H9 (cell line): ENCODE measurements around the gene KRTAP12-3. TPM values are rescaled to one million over a fixed set of nuclear protein-coding genes. Genes with fewer than 3 reads are reported as not detected.

Experiments
- DNase-seq: peaks from one replicate; pipeline ENCODE4 v3.0.0-alpha.2; 2017
- H2AFZ ChIP-seq: one replicate; pipeline ENCODE4 v1.6.1; 2013; ENCODE audit warnings: mild to moderate bottlenecking, low read length, control low read depth, moderate library complexity
- H2AK5ac ChIP-seq: 2 replicates; pipeline ENCODE4 v1.6.1; 2013; ENCODE audit warnings: low read length, control low read depth, mixed read lengths; ENCODE audit not compliant: insufficient read length
- H2BK120ac ChIP-seq: one replicate; pipeline ENCODE4 v1.6.1; 2013; ENCODE audit warnings: low read depth, mild to moderate bottlenecking, low read length, control low read depth, inconsistent platforms; ENCODE audit not compliant: poor library complexity, severe bottlenecking
- H2BK12ac ChIP-seq: 2 replicates; pipeline ENCODE4 v1.6.1; 2013; ENCODE audit warnings: low read length, control low read depth, mixed read lengths, low read depth; ENCODE audit not compliant: insufficient read length
- H2BK15ac ChIP-seq: 2 replicates; pipeline ENCODE4 v1.6.1; 2013; ENCODE audit warnings: low read depth, low read length, control low read depth
- H2BK20ac ChIP-seq: one replicate; pipeline ENCODE4 v1.6.1; 2013; ENCODE audit warnings: low read depth, mild to moderate bottlenecking, low read length, control low read depth, inconsistent platforms; ENCODE audit not compliant: poor library complexity, severe bottlenecking
- H2BK5ac ChIP-seq: 2 replicates; pipeline ENCODE4 v1.6.1; 2013; ENCODE audit warnings: low read length, control low read depth, mixed read lengths; ENCODE audit not compliant: insufficient read length
- H3K14ac ChIP-seq: 2 replicates; pipeline ENCODE4 v1.6.1; 2013; ENCODE audit warnings: low read length, control low read depth; ENCODE audit not compliant: insufficient read depth
- H3K18ac ChIP-seq: 2 replicates; pipeline ENCODE4 v1.6.1; 2013; ENCODE audit warnings: low read depth, mild to moderate bottlenecking, mixed read lengths, low read length, control low read depth; ENCODE audit not compliant: insufficient read length
- H3K23ac ChIP-seq: 2 replicates; pipeline ENCODE4 v1.6.1; 2013; ENCODE audit warnings: low read length, control low read depth, mixed read lengths, low read depth; ENCODE audit not compliant: insufficient read length
- H3K23me2 ChIP-seq: 2 replicates; pipeline ENCODE4 v1.6.1; 2013; ENCODE audit warnings: low read depth, mild to moderate bottlenecking, mixed read lengths, low read length, control low read depth; ENCODE audit not compliant: insufficient read length, poor library complexity, severe bottlenecking
- H3K27ac ChIP-seq: 2 replicates; pipeline ENCODE4 v1.5.1; 2013; ENCODE audit warnings: low read length, control low read depth, mixed read lengths, low read depth; ENCODE audit not compliant: insufficient read length
- H3K27me3 ChIP-seq: 2 replicates; pipeline ENCODE4 v1.6.1; 2013; ENCODE audit warnings: low read length, control low read depth, inconsistent platforms; ENCODE audit not compliant: insufficient read depth
- H3K4ac ChIP-seq: 2 replicates; pipeline ENCODE4 v1.6.1; 2013; ENCODE audit warnings: low read depth, mild to moderate bottlenecking, control low read depth, inconsistent platforms, low read length, moderate library complexity
- H3K4me1 ChIP-seq: 2 replicates; pipeline ENCODE4 v1.6.1; 2013; ENCODE audit warnings: low read length, control low read depth, inconsistent platforms; ENCODE audit not compliant: insufficient read depth
- H3K4me2 ChIP-seq: 2 replicates; pipeline ENCODE4 v1.6.1; 2013; ENCODE audit warnings: low read length, control low read depth, mixed read lengths; ENCODE audit not compliant: insufficient read length, insufficient read depth
- H3K56ac ChIP-seq: 2 replicates; pipeline ENCODE4 v1.6.1; 2013; ENCODE audit warnings: low read depth, mild to moderate bottlenecking, mixed read lengths, low read length, control low read depth; ENCODE audit not compliant: insufficient read length
- H3K79me1 ChIP-seq: 2 replicates; pipeline ENCODE4 v1.6.1; 2013; ENCODE audit warnings: low read depth, mild to moderate bottlenecking, moderate library complexity, low read length, control low read depth, inconsistent platforms; ENCODE audit not compliant: insufficient read depth, poor library complexity, severe bottlenecking
- H3K79me2 ChIP-seq: 2 replicates; pipeline ENCODE4 v1.6.1; 2013; ENCODE audit warnings: low read length, control low read depth, inconsistent platforms; ENCODE audit not compliant: insufficient read depth
- H3K9ac ChIP-seq: 2 replicates; pipeline ENCODE4 v1.6.1; 2013; ENCODE audit warnings: low read length, control low read depth, mixed read lengths; ENCODE audit not compliant: insufficient read length; ENCODE audit errors: extremely low read depth
- H3K9me3 ChIP-seq: one replicate; pipeline ENCODE4 v1.6.1; 2013; ENCODE audit warnings: low read depth, low read length, inconsistent platforms; ENCODE audit not compliant: control insufficient read depth
- H3T11ph ChIP-seq: one replicate; pipeline ENCODE4 v1.6.1; 2013; ENCODE audit warnings: mild to moderate bottlenecking, low read length, control low read depth, inconsistent platforms
- H4K20me1 ChIP-seq: one replicate; pipeline ENCODE4 v1.6.1; 2013; ENCODE audit not compliant: control insufficient read depth, insufficient read length, insufficient read depth
- H4K5ac ChIP-seq: 2 replicates; pipeline ENCODE4 v1.6.1; 2013; ENCODE audit warnings: low read depth, mild to moderate bottlenecking, mixed read lengths, low read length, control low read depth; ENCODE audit not compliant: insufficient read length
- H4K8ac ChIP-seq: replicated peaks from 2 replicates; pipeline ENCODE4 v1.6.1; 2013; ENCODE audit warnings: low read length, control low read depth, mixed read lengths, low read depth; ENCODE audit not compliant: insufficient read length
- H4K91ac ChIP-seq: 2 replicates; pipeline ENCODE4 v1.6.1; 2013; ENCODE audit warnings: low read depth, mild to moderate bottlenecking, moderate library complexity, mixed read lengths, low read length, control low read depth; ENCODE audit not compliant: insufficient read length
- H3K27ac Mint-ChIP-seq, 3 experiments: 2 replicates in 2 of 3; 3 replicates in 1 of 3; pipeline ENCODE4 v1.8.0; 2020 to 2021; ENCODE audit warnings: mixed read lengths in 3 of 3, mild to moderate bottlenecking in 1 of 3, moderate library complexity in 1 of 3
- H3K27me3 Mint-ChIP-seq: 2 replicates; pipeline ENCODE4 v1.8.0; 2021; ENCODE audit warnings: low read depth, mild to moderate bottlenecking, moderate library complexity, mixed read lengths
- H3K36me3 Mint-ChIP-seq, 3 experiments: 2 replicates in 2 of 3; 3 replicates in 1 of 3; pipeline ENCODE4 v1.8.0; 2020 to 2021; ENCODE audit warnings: low read depth in 3 of 3, mixed read lengths in 3 of 3; ENCODE audit not compliant: insufficient read depth in 1 of 3
- H3K4me1 Mint-ChIP-seq, 2 experiments: 2 replicates each; pipeline ENCODE4 v1.8.0; 2020; ENCODE audit warnings: mixed read lengths in 2 of 2
- H3K4me3 Mint-ChIP-seq, 2 experiments: 2 replicates in 1 of 2; 3 replicates in 1 of 2; pipeline ENCODE4 v1.8.0; 2020 to 2021; ENCODE audit warnings: mild to moderate bottlenecking in 2 of 2, mixed read lengths in 2 of 2, moderate library complexity in 1 of 2
- H3K9me3 Mint-ChIP-seq, 2 experiments: 2 replicates in 1 of 2; 3 replicates in 1 of 2; pipeline ENCODE4 v1.8.0; 2020; ENCODE audit warnings: mild to moderate bottlenecking in 2 of 2, mixed read lengths in 2 of 2, moderate library complexity in 1 of 2
- WGBS: extraction: QIAGEN DNeasy Blood & Tissue Kit; methylation state at CpG from one replicate; pipeline ENCODE4 v1.1.7; 2013; ENCODE audit warnings: missing lambda C conversion rate, low lambda C conversion rate, mixed read lengths; ENCODE audit not compliant: insufficient read length; ENCODE audit errors: extremely low coverage; 5-methylcytosine and 5-hydroxymethylcytosine counted together
- total RNA-seq: library from RNA; stranded (reverse); gene quantifications from 2 replicates; pipeline ENCODE4 v1.2.1, GENCODE V29; 2021
- TF ChIP-seq, protein P1 (sequence below): fragments of 200-600 bp; sonication (generic); conservative IDR thresholded peaks from 3 replicates; pipeline ENCODE4 v1.8.0; 2021; ENCODE audit warnings: antibody characterized with exemption, mild to moderate bottlenecking

KRTAP12-3 gene
- total RNA-seq, 1 experiment from 2014 or later: not detected

DNA sequence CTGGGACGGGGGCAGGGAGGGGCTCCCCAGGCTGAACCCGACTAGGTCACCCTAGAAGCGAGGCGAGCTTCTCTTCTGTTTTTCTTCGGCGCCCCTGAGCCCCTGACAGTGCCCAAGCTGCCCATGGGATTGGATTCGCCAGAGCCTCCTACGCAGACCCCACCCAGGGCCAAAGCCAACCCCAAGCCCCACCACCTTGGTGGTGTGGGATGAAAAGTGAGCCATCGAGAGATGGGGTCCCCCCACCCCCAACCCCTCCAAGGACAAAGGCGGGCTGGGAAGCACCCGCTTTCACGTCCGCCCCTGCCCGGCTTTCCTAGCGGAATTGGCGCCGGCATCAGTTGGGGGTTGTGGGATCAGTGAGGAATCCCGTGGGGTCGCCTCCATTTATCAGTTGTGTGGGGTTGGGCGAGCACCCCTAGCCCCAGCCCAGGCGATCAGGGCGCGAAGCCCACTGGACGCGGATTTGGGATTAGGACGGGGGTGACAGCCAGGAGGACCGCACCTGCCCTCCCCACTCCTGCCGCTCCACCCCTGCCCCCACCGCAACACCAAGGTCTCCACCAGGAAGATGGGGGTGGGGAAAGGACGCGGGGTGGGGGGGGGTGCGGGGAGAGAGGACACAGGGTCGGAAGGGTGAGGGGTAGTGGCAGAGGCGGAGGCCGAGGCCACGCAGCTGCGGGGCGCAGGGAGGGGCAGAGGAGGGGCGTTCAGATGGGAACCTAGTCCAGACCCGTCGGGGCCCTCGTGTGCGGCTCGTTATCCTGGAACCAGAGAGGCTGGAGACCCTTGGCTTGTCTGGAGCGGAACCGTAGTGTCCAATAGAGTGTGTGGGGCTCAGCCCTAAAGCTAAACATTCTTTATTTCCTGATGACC, 49.2 kb downstream of the KRTAP12-3 start:
- Histone ChIP-seq H2BK12ac (no peak overlapping the region), H2AFZ (no peak overlapping the region), H3K4me1 (peaks cover 12% of the 10 kb centered on the region; the same call in 1 of the 2 replicates), H3K4me2 (peak overlapping the region; percentile 39), H3K79me1 (no peaks in the 10 kb centered on the region), H3K9me3 (no peaks in the 10 kb centered on the region), H2BK15ac (no peak overlapping the region), H3K27me3 (peaks cover 48% of the 10 kb centered on the region; the same call in 1 of the 2 replicates), H3K23me2 (peaks cover 38% of the 10 kb centered on the region), H3K23ac (no peak overlapping the region), H4K5ac (no peak overlapping the region), H4K20me1 (no peaks in the 10 kb centered on the region), H2BK5ac (no peak overlapping the region), H2BK20ac (no peak overlapping the region), H3K9ac (no peak overlapping the region), H3T11ph (no peak overlapping the region), H4K8ac (no peak overlapping the region), H4K91ac (no peak overlapping the region), H3K79me2 (no peaks in the 10 kb centered on the region), H3K27ac (no peak overlapping the region), H2AK5ac (no peak overlapping the region), H3K14ac (peak overlapping the region; percentile 6; the same call in 1 of the 2 replicates), H2BK120ac (no peak overlapping the region), H3K4ac (no peak overlapping the region), H3K56ac (no peak overlapping the region), H3K18ac (no peak overlapping the region)
- Mint-ChIP-seq H3K27me3 (peaks cover 68% of the 10 kb centered on the region), H3K27ac (no peak overlapping the region), H3K4me3 (peak overlapping the region; percentile 65 to 82), H3K9me3 (no peaks in the 10 kb centered on the region; a peak in 1 of 5 replicates), H3K36me3 (no peaks in the 10 kb centered on the region; a peak in 1 of 7 replicates), H3K4me1 (peaks cover 76 to 81% of the 10 kb centered on the region in 2 experiments)
- DNase-seq: no peak
- TF ChIP-seq, protein P1, sequence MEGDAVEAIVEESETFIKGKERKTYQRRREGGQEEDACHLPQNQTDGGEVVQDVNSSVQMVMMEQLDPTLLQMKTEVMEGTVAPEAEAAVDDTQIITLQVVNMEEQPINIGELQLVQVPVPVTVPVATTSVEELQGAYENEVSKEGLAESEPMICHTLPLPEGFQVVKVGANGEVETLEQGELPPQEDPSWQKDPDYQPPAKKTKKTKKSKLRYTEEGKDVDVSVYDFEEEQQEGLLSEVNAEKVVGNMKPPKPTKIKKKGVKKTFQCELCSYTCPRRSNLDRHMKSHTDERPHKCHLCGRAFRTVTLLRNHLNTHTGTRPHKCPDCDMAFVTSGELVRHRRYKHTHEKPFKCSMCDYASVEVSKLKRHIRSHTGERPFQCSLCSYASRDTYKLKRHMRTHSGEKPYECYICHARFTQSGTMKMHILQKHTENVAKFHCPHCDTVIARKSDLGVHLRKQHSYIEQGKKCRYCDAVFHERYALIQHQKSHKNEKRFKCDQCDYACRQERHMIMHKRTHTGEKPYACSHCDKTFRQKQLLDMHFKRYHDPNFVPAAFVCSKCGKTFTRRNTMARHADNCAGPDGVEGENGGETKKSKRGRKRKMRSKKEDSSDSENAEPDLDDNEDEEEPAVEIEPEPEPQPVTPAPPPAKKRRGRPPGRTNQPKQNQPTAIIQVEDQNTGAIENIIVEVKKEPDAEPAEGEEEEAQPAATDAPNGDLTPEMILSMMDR: no peak
- no CpG with 5 or more reads among the region's 46 CpGs for WGBS

Other genes starting within 250 kb of the KRTAP12-3 start
- 2.6 and 3.1 TPM in 2 replicates for gene LRRC3, start 202.4 kb upstream of the KRTAP12-3 start, total RNA-seq
- gene KRTAP10-1, start 117.7 kb upstream of the KRTAP12-3 start, total RNA-seq: not detected in 2 replicates
- not detected in 2 replicates for gene KRTAP10-2, start 106.4 kb upstream of the KRTAP12-3 start, total RNA-seq
- not detected in 2 replicates for gene KRTAP10-3, start 99.1 kb upstream of the KRTAP12-3 start, total RNA-seq
- not detected in 2 replicates for gene KRTAP10-4, start 84.2 kb upstream of the KRTAP12-3 start, total RNA-seq
- not detected in 2 replicates for gene KRTAP10-5, start 77.3 kb upstream of the KRTAP12-3 start, total RNA-seq
- gene KRTAP10-6, start 65.4 kb upstream of the KRTAP12-3 start, total RNA-seq: not detected in 2 replicates
- not detected in 2 replicates for gene KRTAP10-7, start 57.3 kb upstream of the KRTAP12-3 start, total RNA-seq
- not detected in 2 replicates for gene KRTAP10-8, start 45.9 kb upstream of the KRTAP12-3 start, total RNA-seq
- gene KRTAP10-9, start 30.8 kb upstream of the KRTAP12-3 start, total RNA-seq: not detected in 2 replicates
- not detected in 2 replicates for gene KRTAP10-10, start 20.6 kb upstream of the KRTAP12-3 start, total RNA-seq
- gene KRTAP10-11, start 11.5 kb upstream of the KRTAP12-3 start, total RNA-seq: not detected in 2 replicates
- not detected in 2 replicates for gene KRTAP12-4, start 3.3 kb upstream of the KRTAP12-3 start, total RNA-seq
- gene KRTAP12-2, start 9.0 kb downstream of the KRTAP12-3 start, total RNA-seq: not detected in 2 replicates
- not detected in 2 replicates for gene KRTAP12-1, start 24.2 kb downstream of the KRTAP12-3 start, total RNA-seq
- gene KRTAP10-12, start 39.2 kb downstream of the KRTAP12-3 start, total RNA-seq: not detected in 2 replicates
- gene TSPEAR, start 53.6 kb downstream of the KRTAP12-3 start, total RNA-seq: 1.2 and 1.3 TPM in 2 replicates
- 106 and 121 TPM in 2 replicates for gene UBE2G2, start 143.9 kb downstream of the KRTAP12-3 start, total RNA-seq
- 82.9 and 85.7 TPM in 2 replicates for gene SUMO3, start 160.1 kb downstream of the KRTAP12-3 start, total RNA-seq
- gene PTTG1IP, start 215.8 kb downstream of the KRTAP12-3 start, total RNA-seq: 107 and 112 TPM in 2 replicates